Fibroblast of the aortic adventitia (primary cell): ENCODE measurements around the gene LRRC9. TPM values are rescaled to one million over a fixed set of nuclear protein-coding genes. Genes with fewer than 3 reads are reported as not detected.

ENCODE experiments used
- DNase-seq: peaks from one replicate; pipeline ENCODE4 v3.0.0-alpha.2; 2010; ENCODE audit warnings: low read depth
- H3K4me3 ChIP-seq: 2 replicates; pipeline ENCODE4 v1.5.1; 2011; ENCODE audit warnings: low read depth, mild to moderate bottlenecking, control low read depth, low read length, moderate library complexity
- total RNA-seq: library from RNA; depleted of rRNA; stranded (reverse); fragments of >200 nt; gene quantifications from 2 replicates; pipeline ENCODE4 v1.2.3, GENCODE V29; 2012; ENCODE audit warnings: low replicate concordance
- TF ChIP-seq, protein P1 (sequence below): IDR thresholded peaks from 2 replicates; pipeline ENCODE4 v1.5.1; 2011; ENCODE audit warnings: mild to moderate bottlenecking, low read length, control low read depth, inconsistent platforms; ENCODE audit not compliant: insufficient read depth

The LRRC9 gene
- total RNA-seq, 1 donor: not detected

DNA sequence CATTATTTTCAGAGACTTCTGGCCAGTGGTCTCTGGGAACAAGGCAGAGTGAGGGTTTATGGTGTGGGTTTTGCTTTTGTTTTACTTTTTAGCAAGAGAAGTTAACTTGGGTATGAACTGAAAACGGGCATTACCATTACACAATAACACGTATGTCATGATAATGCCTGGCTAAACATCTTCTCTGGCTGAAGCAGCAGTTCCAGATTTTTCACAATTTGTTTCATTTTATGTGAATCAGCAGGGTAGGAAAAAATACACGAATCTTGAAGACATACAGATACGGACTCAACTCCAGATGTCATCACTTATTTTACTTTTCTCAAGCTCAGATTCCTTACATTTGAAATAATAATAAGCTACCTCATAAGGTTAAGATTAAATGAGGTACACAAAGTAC is 169.3 kb downstream of the LRRC9 start:
- no peak overlapping the region for H3K4me3 ChIP-seq
- TF ChIP-seq, protein P1, sequence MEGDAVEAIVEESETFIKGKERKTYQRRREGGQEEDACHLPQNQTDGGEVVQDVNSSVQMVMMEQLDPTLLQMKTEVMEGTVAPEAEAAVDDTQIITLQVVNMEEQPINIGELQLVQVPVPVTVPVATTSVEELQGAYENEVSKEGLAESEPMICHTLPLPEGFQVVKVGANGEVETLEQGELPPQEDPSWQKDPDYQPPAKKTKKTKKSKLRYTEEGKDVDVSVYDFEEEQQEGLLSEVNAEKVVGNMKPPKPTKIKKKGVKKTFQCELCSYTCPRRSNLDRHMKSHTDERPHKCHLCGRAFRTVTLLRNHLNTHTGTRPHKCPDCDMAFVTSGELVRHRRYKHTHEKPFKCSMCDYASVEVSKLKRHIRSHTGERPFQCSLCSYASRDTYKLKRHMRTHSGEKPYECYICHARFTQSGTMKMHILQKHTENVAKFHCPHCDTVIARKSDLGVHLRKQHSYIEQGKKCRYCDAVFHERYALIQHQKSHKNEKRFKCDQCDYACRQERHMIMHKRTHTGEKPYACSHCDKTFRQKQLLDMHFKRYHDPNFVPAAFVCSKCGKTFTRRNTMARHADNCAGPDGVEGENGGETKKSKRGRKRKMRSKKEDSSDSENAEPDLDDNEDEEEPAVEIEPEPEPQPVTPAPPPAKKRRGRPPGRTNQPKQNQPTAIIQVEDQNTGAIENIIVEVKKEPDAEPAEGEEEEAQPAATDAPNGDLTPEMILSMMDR: no peak
- DNase-seq: no peak

DNA sequence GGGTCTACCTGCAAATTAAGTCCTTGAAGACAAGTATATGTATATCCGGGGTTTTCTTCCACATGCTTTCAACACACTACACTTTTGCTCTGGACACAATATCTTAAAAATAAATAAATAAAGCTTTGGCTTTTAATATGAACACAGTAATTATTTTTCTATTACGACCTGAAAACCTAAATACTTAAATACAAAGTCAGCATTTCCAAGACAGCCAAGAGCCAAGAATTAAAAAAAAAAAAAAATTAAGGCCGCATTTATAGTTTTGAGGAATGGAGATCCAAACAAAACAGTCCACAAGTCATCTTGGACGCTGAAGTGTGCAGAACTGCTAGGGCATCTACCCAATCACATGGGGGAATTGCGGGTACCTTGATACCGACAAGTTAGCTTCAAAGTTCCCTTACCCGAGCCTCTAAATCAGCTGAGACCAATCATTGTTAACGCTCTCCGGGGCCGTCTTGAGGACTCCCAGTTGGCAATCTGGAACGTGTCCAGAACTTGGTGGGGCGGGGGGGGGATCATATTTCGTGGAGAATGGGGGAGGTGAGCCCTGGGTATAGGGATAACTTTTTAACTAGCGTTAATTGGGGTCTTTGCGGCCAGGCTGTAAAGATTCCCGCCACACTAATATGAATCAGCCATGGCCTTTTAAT is 171.0 kb downstream of the LRRC9 start:
- TF ChIP-seq, protein P1: no peak
- peak overlapping the region; percentile 93 for H3K4me3 ChIP-seq
- DNase-seq: peak; percentile 84

DNA sequence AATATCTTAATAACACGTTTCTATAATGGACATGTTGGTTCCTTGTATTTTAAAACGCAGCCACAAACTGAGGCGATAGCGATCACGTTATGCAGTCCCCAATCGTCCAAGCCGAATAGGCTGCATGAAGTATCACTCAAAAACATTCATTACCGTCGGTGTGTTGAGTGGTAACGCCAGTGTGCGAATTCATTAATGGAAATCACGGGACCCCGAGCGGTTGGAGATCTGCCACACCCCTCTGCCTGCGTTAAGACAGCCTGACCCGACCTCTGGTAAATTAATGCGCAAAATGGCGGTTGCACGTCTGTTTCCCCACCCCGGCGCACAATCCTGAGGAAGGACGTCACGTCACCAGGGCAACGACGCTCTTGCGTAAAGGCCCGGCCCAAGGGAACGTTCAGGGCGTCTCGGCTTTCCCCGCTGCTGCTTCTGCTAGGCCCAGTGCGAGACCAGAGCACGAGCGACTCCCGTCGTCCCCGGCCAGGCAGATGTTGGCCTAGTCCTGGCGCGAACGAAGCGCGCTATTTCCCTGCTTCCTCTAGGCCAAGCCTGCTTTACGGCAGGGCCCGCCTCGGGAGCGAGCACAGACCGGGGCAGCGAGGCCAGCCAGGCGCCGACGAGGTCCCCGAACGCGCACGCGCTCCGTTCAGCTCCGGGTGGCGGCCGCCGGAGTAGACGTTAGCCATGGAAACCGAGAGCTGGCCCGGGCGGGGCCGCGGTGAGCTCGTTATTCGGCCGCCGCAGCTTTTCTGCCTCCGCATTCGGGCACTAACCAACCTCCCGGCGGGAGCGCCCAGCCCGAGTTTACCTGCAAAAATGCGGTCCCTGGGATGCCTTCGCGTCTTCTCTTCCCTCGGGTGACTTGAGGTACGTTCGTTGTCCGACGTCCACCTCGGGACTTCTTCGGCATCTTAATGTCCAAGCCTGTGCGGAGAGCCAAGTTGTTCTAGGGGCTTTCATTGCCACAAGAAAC is 171.9 kb downstream of the LRRC9 start, which contains the start of gene PCNX4:
Gene PCNX4, plus strand, starts transcription at position 374 of the 976 bp plus-strand sequence. CDS start 15,716 bp downstream, outside the sequence.
- DNase-seq: peak; percentile 99
- peak within 1 kb of the TSS; percentile 93 for H3K4me3 ChIP-seq
- TF ChIP-seq, protein P1: no peak

DNA sequence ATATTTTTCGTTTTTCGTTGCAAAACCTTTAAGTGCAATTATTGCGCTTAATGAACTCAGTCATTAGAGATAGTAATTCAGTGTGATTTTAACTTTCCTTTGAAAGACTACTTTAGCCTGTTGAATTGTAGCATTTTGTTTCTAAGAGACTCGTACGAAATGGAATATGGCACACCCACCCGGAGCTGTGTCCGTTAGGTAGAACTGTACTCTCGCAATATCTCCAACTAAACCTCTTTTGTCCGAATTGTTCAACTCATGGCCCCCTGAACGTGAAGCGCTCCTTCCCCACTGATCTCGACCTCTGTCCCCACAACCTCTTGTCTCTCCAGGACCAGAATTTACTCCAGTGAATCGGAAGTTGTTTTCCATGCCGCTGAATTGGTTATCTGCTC is 172.6 kb downstream of the LRRC9 start:
- DNase-seq: peak; percentile 56
- peak overlapping the region; percentile 93 for H3K4me3 ChIP-seq
- TF ChIP-seq, protein P1: no peak

DNA sequence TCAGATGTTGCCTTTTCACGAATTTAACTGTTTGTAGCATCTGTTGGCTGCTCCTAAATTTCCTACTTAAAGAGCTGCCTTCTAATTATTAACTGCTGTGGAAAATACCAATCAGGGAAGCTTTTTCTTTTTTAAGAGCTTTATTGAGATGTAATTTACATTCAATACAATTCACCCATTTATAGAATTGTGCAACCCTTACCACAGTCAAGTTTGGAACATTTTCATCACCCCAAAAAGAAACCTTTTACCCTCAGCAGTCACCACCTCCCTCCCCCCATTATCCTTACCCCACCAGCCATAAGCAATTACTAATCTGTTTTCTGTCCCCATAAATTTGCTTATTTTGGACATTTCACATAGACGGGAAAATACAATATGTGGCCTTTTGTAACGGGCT is 173.1 kb downstream of the LRRC9 start:
- TF ChIP-seq, protein P1: no peak
- H3K4me3 ChIP-seq: peak overlapping the region; percentile 93
- peak; percentile 16 for DNase-seq

DNA sequence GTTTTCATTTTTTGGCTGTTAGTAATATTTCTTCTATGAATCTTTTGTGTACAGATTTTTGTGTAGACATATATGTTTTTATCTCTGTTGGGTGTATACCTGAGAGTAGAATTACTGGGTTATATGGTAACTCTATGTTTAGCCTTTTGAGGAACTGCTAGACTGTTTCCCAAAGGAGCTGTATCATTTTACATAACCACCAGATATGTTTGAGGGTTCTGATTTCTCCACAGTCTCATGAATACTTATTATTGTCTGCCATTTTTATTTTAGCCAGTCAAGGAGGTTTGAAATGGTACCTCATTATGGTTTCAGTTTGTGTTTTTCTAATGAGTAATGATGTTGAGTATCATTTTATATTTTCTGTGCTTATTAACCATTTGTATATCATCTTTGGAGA is 173.7 kb downstream of the LRRC9 start:
- peak overlapping the region; percentile 93 for H3K4me3 ChIP-seq
- peak; percentile 19 for DNase-seq
- TF ChIP-seq, protein P1: no peak
